Esophagus squamous epithelium (tissue), 4 donors: Measurements from ENCODE around the gene L1CAM.

Source experiments
- POLR2A ChIP-seq, 4 donors: fragments of 450-650 bp; IDR thresholded peaks; one replicate each; pipeline ENCODE4 v1.6.1; 2017; ENCODE audit warnings: antibody characterized with exemption in 4 of 4, mild to moderate bottlenecking in 4 of 4, moderate library complexity in 3 of 4
- TF ChIP-seq, protein P1 (sequence below), 6 experiments: fragments of 450-650 bp in 4 of 6; fragments of 200-600 bp in 2 of 6; sonication (generic) in 2 of 6; IDR thresholded peaks; one replicate each; pipeline ENCODE4 v1.5.1; 2016 to 2019; ENCODE audit warnings: antibody characterized with exemption in 6 of 6, mild to moderate bottlenecking in 4 of 6, moderate library complexity in 4 of 6

DNA sequence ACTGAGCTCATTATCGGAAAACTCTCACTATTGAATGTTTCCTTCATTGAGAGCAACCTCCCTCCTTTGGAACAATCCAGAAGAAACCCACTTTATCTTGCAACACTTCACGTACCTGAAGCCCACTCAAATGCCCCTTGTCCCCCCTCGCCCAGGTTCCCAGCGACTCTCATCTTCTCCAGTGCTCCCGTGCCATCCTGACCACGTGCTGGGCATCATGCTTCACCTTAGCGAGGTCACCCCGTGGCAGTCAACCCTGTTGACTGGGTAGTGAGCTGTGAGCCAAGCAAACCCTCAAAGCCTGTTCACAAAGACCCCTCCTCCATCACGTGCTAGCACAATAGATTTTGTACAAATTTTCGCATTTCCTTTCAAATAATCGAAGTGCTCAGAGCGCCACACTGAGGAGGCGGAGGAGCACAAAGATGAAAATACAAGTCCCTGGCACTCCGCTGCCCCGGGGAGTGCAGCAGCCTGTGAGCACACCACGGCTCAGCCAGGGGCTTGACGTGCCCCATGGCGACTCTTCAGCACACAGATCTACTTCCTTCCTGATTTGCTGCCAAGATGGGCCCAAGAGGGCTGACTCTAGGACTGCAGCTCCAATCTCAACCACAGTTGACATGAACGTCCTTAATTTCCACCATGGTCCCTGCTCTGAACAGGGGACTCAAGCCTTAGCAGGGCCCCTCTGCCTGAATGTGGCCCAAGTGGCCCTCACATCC lies 71.2 kb downstream of the L1CAM start:
- TF ChIP-seq POLR2A (IDR thresholded peaks at IDR 0.05), result no peak
- TF ChIP-seq, protein P1, sequence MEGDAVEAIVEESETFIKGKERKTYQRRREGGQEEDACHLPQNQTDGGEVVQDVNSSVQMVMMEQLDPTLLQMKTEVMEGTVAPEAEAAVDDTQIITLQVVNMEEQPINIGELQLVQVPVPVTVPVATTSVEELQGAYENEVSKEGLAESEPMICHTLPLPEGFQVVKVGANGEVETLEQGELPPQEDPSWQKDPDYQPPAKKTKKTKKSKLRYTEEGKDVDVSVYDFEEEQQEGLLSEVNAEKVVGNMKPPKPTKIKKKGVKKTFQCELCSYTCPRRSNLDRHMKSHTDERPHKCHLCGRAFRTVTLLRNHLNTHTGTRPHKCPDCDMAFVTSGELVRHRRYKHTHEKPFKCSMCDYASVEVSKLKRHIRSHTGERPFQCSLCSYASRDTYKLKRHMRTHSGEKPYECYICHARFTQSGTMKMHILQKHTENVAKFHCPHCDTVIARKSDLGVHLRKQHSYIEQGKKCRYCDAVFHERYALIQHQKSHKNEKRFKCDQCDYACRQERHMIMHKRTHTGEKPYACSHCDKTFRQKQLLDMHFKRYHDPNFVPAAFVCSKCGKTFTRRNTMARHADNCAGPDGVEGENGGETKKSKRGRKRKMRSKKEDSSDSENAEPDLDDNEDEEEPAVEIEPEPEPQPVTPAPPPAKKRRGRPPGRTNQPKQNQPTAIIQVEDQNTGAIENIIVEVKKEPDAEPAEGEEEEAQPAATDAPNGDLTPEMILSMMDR (IDR thresholded peaks at IDR 0.05), result no peak
